HG03039 (cell line): ENCODE measurements around the gene SLC9A2.

ENCODE experiments used
- ATAC-seq: cut with Tn5 transposase; IDR thresholded peaks from one replicate; pipeline ENCODE4 v1.9.1; 2021; ENCODE audit warnings: mild to moderate bottlenecking, moderate library complexity; ENCODE audit not compliant: unreplicated experiment

SLC9A2 gene

GRCh38 chr2:102618452-102619413, 620 bp upstream of the SLC9A2 start:
- ATAC-seq = no peak

- no peak for ATAC-seq
Observed at GRCh38 chr2:102620332-102620731, 979 bp downstream of the SLC9A2 start.

GRCh38 chr2:102621630-102622029, 2.3 kb downstream of the SLC9A2 start:
- no peak for ATAC-seq

GRCh38 chr2:102622646-102623045, 3.3 kb downstream of the SLC9A2 start:
- ATAC-seq = no peak

- ATAC-seq = no peak
Observed at GRCh38 chr2:102630458-102630857, 11.1 kb downstream of the SLC9A2 start.

- ATAC-seq = no peak
Observed at GRCh38 chr2:102632380-102633175, 13.2 kb downstream of the SLC9A2 start.

GRCh38 chr2:102634831-102635241, 15.5 kb downstream of the SLC9A2 start:
- ATAC-seq = no peak

GRCh38 chr2:102635317-102635716, 16.0 kb downstream of the SLC9A2 start:
- no peak for ATAC-seq

GRCh38 chr2:102636283-102636907, 17.0 kb downstream of the SLC9A2 start:
- no peak for ATAC-seq

- no peak for ATAC-seq
Observed at GRCh38 chr2:102637358-102637757, 18.0 kb downstream of the SLC9A2 start.

GRCh38 chr2:102639429-102639828, 20.1 kb downstream of the SLC9A2 start:
- ATAC-seq = no peak

- no peak for ATAC-seq
Observed at GRCh38 chr2:102652126-102652525, 32.8 kb downstream of the SLC9A2 start.

- ATAC-seq = peak; percentile 61
Observed at GRCh38 chr2:102657770-102658169, 38.4 kb downstream of the SLC9A2 start.

GRCh38 chr2:102660070-102660469, 40.7 kb downstream of the SLC9A2 start:
- ATAC-seq = no peak

- ATAC-seq = no peak
Observed at GRCh38 chr2:102660574-102660973, 41.2 kb downstream of the SLC9A2 start.

GRCh38 chr2:102661846-102662245, 42.5 kb downstream of the SLC9A2 start:
- ATAC-seq = no peak

GRCh38 chr2:102662833-102663232, 43.5 kb downstream of the SLC9A2 start:
- no peak for ATAC-seq

GRCh38 chr2:102663381-102663780, 44.0 kb downstream of the SLC9A2 start:
- no peak for ATAC-seq

GRCh38 chr2:102664471-102664909, 45.1 kb downstream of the SLC9A2 start:
- ATAC-seq = peak; percentile 67

GRCh38 chr2:102667072-102667471, 47.7 kb downstream of the SLC9A2 start:
- no peak for ATAC-seq

GRCh38 chr2:102668171-102668570, 48.8 kb downstream of the SLC9A2 start:
- ATAC-seq = no peak
